Measurements from ENCODE around the gene ADAMTS12. TPM values are rescaled to one million over a fixed set of nuclear protein-coding genes. Genes with fewer than 3 reads are reported as not detected.

Gene ADAMTS12
- total RNA-seq, 1 donor from 2014 or later, result 10.4 TPM

DNA sequence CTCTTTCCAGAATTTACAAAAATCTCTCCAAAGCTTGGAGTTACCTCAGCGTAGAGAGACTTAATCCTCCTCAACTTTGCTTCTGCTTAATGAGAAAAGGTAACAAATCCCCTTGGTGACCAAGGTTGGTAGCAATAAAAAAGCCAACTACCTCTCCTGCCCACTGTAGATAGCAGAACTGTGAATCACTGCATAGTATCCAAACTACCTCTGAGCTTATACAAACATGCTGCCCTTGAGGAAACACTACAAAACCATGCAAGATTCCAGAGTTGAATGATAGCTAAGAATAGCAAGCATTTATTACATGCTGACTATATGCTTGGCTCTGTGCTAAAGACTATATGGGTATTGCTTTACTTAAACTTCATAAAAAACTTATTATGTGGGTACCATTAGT is 2.8 kb upstream of the ADAMTS12 start:
- H3K27me3 Mint-ChIP-seq (ENCODE audit: low read depth), result peaks cover 46% of the 10 kb centered on the region
- H3K4me3 Mint-ChIP-seq, result no peak overlapping the region
- no peak overlapping the region for H3K27ac Mint-ChIP-seq (ENCODE audit: unreplicated experiment)
- DNase-seq (ENCODE audit: low read depth, low spot score), result no peak
- H3K4me1 Mint-ChIP-seq, result peaks cover 27% of the 10 kb centered on the region
- H3K9me3 Mint-ChIP-seq, result peaks cover 3% of the 10 kb centered on the region
- H3K36me3 Mint-ChIP-seq (ENCODE audit: low read depth), result no peaks in the 10 kb centered on the region
- TF ChIP-seq, protein P1, sequence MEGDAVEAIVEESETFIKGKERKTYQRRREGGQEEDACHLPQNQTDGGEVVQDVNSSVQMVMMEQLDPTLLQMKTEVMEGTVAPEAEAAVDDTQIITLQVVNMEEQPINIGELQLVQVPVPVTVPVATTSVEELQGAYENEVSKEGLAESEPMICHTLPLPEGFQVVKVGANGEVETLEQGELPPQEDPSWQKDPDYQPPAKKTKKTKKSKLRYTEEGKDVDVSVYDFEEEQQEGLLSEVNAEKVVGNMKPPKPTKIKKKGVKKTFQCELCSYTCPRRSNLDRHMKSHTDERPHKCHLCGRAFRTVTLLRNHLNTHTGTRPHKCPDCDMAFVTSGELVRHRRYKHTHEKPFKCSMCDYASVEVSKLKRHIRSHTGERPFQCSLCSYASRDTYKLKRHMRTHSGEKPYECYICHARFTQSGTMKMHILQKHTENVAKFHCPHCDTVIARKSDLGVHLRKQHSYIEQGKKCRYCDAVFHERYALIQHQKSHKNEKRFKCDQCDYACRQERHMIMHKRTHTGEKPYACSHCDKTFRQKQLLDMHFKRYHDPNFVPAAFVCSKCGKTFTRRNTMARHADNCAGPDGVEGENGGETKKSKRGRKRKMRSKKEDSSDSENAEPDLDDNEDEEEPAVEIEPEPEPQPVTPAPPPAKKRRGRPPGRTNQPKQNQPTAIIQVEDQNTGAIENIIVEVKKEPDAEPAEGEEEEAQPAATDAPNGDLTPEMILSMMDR (conservative IDR thresholded peaks at IDR 0.05), result no peak

DNA sequence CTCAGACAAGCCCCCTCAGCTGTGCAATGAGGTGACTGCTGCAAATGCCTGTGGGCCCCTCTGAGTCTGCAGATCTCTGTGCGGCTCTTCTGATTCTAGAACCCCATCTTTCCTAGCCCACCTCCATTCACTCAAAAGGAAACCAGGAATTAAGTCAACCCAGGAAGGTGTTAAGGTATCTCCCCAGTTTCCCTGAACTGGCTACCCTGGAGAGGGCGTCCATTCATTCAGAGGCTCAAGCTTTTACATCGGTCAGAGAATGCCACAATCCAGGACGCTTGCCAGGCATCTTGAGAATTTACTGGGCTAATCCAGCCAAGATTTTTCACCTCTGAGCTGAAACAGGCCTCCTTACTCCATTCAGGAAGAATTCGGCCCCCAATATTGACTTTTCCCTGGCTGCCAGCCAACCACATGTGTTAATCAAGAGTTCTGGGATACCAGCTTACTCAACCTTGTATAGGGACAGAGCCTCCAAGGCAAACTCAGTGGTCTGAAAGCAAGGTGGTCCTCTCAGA is 889 bp upstream of the ADAMTS12 start:
- H3K27ac Mint-ChIP-seq (ENCODE audit: unreplicated experiment), result peak overlapping the region; percentile 86

DNA sequence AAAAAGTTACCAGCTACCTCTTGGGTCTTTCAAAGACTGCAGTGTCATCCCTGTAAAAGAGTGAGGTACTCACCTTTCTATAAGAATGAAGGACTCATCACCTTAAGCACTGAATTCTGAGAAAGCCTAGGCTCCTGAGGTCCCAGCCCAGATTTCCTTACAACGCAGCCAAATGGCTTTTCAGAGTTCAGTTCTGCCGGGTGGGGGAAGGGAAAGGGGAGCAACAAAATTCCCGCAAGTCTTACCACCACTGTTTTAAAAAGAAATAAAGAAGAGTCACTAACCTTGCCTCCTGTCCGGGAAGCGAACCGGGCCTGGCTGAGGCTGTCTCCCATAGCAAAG is 373 bp downstream of the ADAMTS12 start:
- peaks cover 36% of the 10 kb centered on the region for H3K4me1 Mint-ChIP-seq
- no peak for DNase-seq (ENCODE audit: low read depth, low spot score)
- peak overlapping the region; percentile 89 for H3K4me3 Mint-ChIP-seq
- peak overlapping the region; percentile 83 for H3K27ac Mint-ChIP-seq (ENCODE audit: unreplicated experiment)
- TF ChIP-seq, protein P1 (conservative IDR thresholded peaks at IDR 0.05), result no peak
- H3K9me3 Mint-ChIP-seq, result peaks cover under 1% of the 10 kb centered on the region
- H3K36me3 Mint-ChIP-seq (ENCODE audit: low read depth), result no peaks in the 10 kb centered on the region
- peaks cover 42% of the 10 kb centered on the region for H3K27me3 Mint-ChIP-seq (ENCODE audit: low read depth)

More for the DNA sequence above, 889 bp upstream of the ADAMTS12 start:
- TF ChIP-seq, protein P1 (conservative IDR thresholded peaks at IDR 0.05), result no peak
- Mint-ChIP-seq H3K36me3 (ENCODE audit: low read depth) (no peaks in the 10 kb centered on the region), H3K4me1 (peaks cover 36% of the 10 kb centered on the region), H3K27me3 (ENCODE audit: low read depth) (peaks cover 46% of the 10 kb centered on the region), H3K4me3 (peak overlapping the region; percentile 89), H3K9me3 (peaks cover 3% of the 10 kb centered on the region)
- no peak for DNase-seq (ENCODE audit: low read depth, low spot score)

DNA sequence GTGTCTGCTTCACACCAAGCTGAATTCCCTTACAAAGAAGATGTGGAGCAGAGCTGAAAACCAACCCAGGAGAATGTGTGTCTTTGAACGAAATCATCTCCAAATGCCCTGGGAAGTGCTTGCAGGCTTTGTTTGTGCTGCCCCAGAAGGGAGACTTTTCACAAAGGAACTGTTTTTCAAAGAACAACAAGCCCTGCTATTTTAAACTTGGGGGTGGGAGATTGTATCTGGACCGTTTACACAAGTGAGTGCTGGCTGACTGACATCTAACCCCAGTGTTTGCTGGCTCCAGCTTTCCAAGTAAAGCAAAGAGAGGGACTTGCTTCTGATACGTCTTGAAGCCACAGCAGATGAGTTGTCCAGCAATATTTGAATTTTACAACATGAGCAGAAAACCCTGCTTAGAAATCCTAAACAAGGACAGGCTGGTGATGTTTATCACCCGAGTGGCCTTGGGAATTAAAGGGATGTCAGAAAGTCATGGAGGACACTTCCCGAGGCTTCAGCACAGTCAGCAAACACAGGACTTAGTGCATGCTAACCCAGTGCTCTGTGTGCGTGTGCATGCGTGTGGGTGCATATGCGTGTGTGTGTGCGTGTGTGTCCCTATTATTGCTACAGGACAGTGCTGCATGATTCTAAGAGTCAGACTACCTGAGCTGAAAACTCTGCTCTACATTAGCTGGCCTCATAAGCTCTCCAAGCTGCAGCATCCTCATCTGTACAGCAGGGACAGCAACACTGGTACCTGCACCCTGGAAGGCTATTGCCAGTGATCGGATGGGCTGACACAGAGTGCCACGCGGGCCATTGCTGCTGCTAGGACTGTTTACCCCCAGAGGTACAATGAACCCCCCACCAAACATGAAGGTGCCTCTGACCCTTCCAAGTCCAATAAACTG is 1.4 kb downstream of the ADAMTS12 start:
- Mint-ChIP-seq H3K4me1 (peaks cover 36% of the 10 kb centered on the region), H3K36me3 (ENCODE audit: low read depth) (no peaks in the 10 kb centered on the region), H3K9me3 (no peaks in the 10 kb centered on the region), H3K27me3 (ENCODE audit: low read depth) (peaks cover 35% of the 10 kb centered on the region), H3K27ac (ENCODE audit: unreplicated experiment) (peak overlapping the region; percentile 64), H3K4me3 (peak overlapping the region; percentile 89)
- TF ChIP-seq, protein P1 (conservative IDR thresholded peaks at IDR 0.05), result no peak
- no peak for DNase-seq (ENCODE audit: low read depth, low spot score)

DNA sequence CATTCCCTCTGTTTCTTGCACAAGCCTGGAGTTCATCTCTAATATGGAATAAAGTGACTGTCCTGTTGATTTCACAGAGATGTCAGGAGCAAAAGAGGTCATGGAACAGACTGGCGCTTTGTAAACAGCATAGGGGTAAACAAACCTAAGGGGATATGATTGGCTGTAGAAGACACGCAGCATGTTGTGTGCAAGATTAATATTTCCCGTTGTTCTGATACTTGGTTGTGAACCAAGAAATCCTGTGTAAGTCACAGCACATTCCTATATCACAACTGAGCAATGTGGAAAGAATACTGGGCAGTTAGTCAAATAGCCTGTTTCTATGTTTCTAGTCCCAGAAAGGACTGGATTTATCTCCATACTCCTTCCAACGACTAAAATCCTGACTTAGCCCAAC is 3.2 kb downstream of the ADAMTS12 start:
- Mint-ChIP-seq H3K9me3 (no peaks in the 10 kb centered on the region), H3K4me1 (peaks cover 36% of the 10 kb centered on the region), H3K36me3 (ENCODE audit: low read depth) (no peaks in the 10 kb centered on the region), H3K27ac (ENCODE audit: unreplicated experiment) (no peak overlapping the region), H3K4me3 (no peak overlapping the region), H3K27me3 (ENCODE audit: low read depth) (peaks cover 21% of the 10 kb centered on the region)
- TF ChIP-seq, protein P1 (conservative IDR thresholded peaks at IDR 0.05), result no peak
- no peak for DNase-seq (ENCODE audit: low read depth, low spot score)

All from neural crest cell (in vitro differentiated cells).